Neuronal stem cell (in vitro differentiated cells): Measurements from ENCODE around the gene FZD1. TPM values are rescaled to one million over a fixed set of nuclear protein-coding genes. Genes with fewer than 3 reads are reported as not detected.

Source experiments
- DNase-seq: peaks from one replicate; pipeline ENCODE4 v3.0.0-alpha.2; 2013; ENCODE audit warnings: low spot score
- H2AFZ ChIP-seq: one replicate; pipeline ENCODE4 v1.6.1; 2013; ENCODE audit warnings: mild to moderate bottlenecking, low read length, inconsistent platforms
- H2AK5ac ChIP-seq: 2 replicates; pipeline ENCODE4 v1.6.1; 2013; ENCODE audit warnings: low read depth, mild to moderate bottlenecking, inconsistent platforms, low read length, moderate library complexity, mixed read lengths
- H2BK120ac ChIP-seq: 2 replicates; pipeline ENCODE4 v1.6.1; 2013; ENCODE audit warnings: low read depth, mild to moderate bottlenecking, inconsistent platforms, low read length, moderate library complexity, mixed read lengths
- H2BK12ac ChIP-seq: one replicate; pipeline ENCODE4 v1.6.1; 2013; ENCODE audit warnings: low read length, inconsistent platforms
- H2BK15ac ChIP-seq: 2 replicates; pipeline ENCODE4 v1.6.1; 2013; ENCODE audit warnings: mild to moderate bottlenecking, low read length, inconsistent platforms, mixed read lengths
- H2BK5ac ChIP-seq: one replicate; pipeline ENCODE4 v1.6.1; 2013; ENCODE audit warnings: inconsistent platforms, mild to moderate bottlenecking, low read length, moderate library complexity
- H3K14ac ChIP-seq: one replicate; pipeline ENCODE4 v1.6.1; 2013; ENCODE audit warnings: low read length, inconsistent platforms
- H3K18ac ChIP-seq: 2 replicates; pipeline ENCODE4 v1.6.1; 2013; ENCODE audit warnings: low read length, inconsistent platforms
- H3K23ac ChIP-seq: 2 replicates; pipeline ENCODE4 v1.6.1; 2013; ENCODE audit warnings: low read depth, mild to moderate bottlenecking, mixed read lengths, low read length, inconsistent platforms; ENCODE audit not compliant: poor library complexity
- H3K27ac ChIP-seq: replicated peaks from 3 replicates; pipeline ENCODE4 v1.5.1; 2013; ENCODE audit warnings: low read length, inconsistent platforms
- H3K27me3 ChIP-seq, 3 experiments: 2 replicates each; pipeline ENCODE4 v1.6.1; 2013; ENCODE audit warnings: low read length in 3 of 3, mild to moderate bottlenecking in 2 of 3, inconsistent platforms in 1 of 3, low read depth in 1 of 3, mixed read lengths in 1 of 3, moderate library complexity in 1 of 3; ENCODE audit not compliant: control insufficient read depth in 3 of 3, insufficient read depth in 3 of 3
- H3K36me3 ChIP-seq, 2 donors: replicated peaks in 1 of 2; 2 replicates each; pipeline ENCODE4 v1.6.1; 2013; ENCODE audit warnings: low read length in 2 of 2; ENCODE audit not compliant: control insufficient read depth in 2 of 2, insufficient read depth in 2 of 2
- H3K4ac ChIP-seq: 2 replicates; pipeline ENCODE4 v1.6.1; 2013; ENCODE audit warnings: inconsistent platforms, mild to moderate bottlenecking, low read length, moderate library complexity
- H3K4me1 ChIP-seq, 2 donors: 1 replicate in 1 of 2; 2 replicates in 1 of 2; pipeline ENCODE4 v1.6.1; 2013; ENCODE audit warnings: low read length in 2 of 2, low read depth in 1 of 2; ENCODE audit not compliant: control insufficient read depth in 2 of 2, insufficient read depth in 1 of 2
- H3K4me2 ChIP-seq: one replicate; pipeline ENCODE4 v1.6.1; 2013; ENCODE audit warnings: mild to moderate bottlenecking, low read length, inconsistent platforms; ENCODE audit not compliant: insufficient read depth, poor library complexity, severe bottlenecking
- H3K4me3 ChIP-seq, 2 donors: 2 replicates each; pipeline ENCODE4 v1.5.1; 2013; ENCODE audit warnings: low read length in 2 of 2, mild to moderate bottlenecking in 2 of 2, inconsistent platforms in 1 of 2, moderate library complexity in 1 of 2
- H3K79me1 ChIP-seq: one replicate; pipeline ENCODE4 v1.6.1; 2013; ENCODE audit warnings: low read depth, mild to moderate bottlenecking, inconsistent platforms, low read length, moderate library complexity
- H3K9ac ChIP-seq: one replicate; pipeline ENCODE4 v1.6.1; 2013; ENCODE audit warnings: mild to moderate bottlenecking, low read depth, low read length, inconsistent platforms; ENCODE audit not compliant: poor library complexity
- H3K9me3 ChIP-seq, 2 donors: replicated peaks in 1 of 2; 2 replicates each; pipeline versions ENCODE3 to v1.6.1; 2013; ENCODE audit warnings: low read length in 2 of 2, mild to moderate bottlenecking in 2 of 2, inconsistent platforms in 1 of 2, low read depth in 1 of 2, mixed read lengths in 1 of 2, moderate library complexity in 1 of 2; ENCODE audit not compliant: control insufficient read depth in 2 of 2, insufficient read depth in 1 of 2
- H4K8ac ChIP-seq: one replicate; pipeline ENCODE4 v1.6.1; 2013; ENCODE audit warnings: low read depth, mild to moderate bottlenecking, inconsistent platforms, low read length, moderate library complexity
- H4K91ac ChIP-seq: one replicate; pipeline ENCODE4 v1.6.1; 2013; ENCODE audit warnings: low read length, low read depth, mild to moderate bottlenecking, inconsistent platforms; ENCODE audit not compliant: poor library complexity
- WGBS, 2 donors: extraction: QIAGEN DNeasy Blood & Tissue Kit; methylation state at CpG; one replicate each; pipeline ENCODE4 v1.1.7; 2013; ENCODE audit warnings: missing lambda C conversion rate in 2 of 2, mixed read lengths in 1 of 2; ENCODE audit not compliant: insufficient read length in 2 of 2, insufficient replicate concordance in 1 of 2; ENCODE audit errors: extremely low coverage in 2 of 2; 5-methylcytosine and 5-hydroxymethylcytosine counted together
- polyA plus RNA-seq, 2 experiments: library from polyadenylated mRNA; stranded (reverse); fragments of 200-250 nt; gene quantifications; one replicate each; pipeline ENCODE4 v1.2.3, GENCODE V29; 2013

FZD1 gene
- 14.2 TPM for polyA plus RNA-seq (2013, experiment 1 of 2)
- polyA plus RNA-seq (2013, experiment 2 of 2): 14.1 TPM

DNA sequence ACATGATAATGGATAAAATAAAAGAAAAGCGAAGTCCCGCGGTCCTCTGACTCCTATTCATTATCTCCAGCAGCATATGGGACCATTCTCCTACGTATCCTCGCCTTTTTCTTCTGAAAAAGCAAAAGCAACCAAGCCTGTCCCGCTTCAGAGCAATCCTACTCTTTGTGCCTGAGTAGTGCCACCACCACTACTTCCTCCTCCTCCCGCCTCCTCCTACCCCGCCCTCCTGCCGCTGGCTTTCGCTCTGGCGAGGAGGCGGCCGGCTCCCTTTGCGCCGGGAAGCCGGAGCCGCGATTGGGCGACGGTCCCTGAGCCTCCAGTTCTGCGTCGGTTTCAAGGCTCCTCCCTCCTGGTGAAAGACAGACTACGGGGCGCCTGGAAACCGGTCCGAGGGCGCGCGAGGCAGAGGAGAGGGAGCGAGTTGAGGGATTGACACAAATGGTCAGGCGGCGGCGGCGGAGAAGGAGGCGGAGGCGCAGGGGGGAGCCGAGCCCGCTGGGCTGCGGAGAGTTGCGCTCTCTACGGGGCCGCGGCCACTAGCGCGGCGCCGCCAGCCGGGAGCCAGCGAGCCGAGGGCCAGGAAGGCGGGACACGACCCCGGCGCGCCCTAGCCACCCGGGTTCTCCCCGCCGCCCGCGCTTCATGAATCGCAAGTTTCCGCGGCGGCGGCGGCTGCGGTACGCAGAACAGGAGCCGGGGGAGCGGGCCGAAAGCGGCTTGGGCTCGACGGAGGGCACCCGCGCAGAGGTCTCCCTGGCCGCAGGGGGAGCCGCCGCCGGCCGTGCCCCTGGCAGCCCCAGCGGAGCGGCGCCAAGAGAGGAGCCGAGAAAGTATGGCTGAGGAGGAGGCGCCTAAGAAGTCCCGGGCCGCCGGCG is at the start of gene FZD1:
TSS of gene FZD1 (plus strand) at position 388 of the 878 bp plus-strand sequence. CDS start at position 836, 448 bp downstream.
- no CpG with 5 or more reads among the region's 90 CpGs for WGBS, 2 donors

DNA sequence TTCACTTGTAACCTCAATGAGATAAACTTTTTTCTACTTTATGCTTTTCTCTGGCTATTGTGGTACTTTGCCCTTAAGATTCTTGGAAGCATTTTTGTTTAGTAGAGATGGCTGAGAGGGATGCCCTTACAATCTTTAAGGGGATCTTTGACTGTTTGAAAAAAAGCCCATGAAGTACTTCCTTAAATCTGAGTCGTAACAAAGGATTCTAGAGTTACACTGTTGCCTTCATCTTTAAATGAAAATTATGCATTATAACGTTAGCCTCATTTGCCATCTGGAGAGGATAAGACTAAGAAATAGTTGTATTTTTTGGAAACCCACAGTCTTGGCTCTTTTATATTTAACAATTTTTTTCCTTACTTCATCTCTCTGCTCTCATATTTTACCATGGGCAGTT is 37.8 kb upstream of the FZD1 start:
- Histone ChIP-seq H3K4me2 (no peak overlapping the region), H3K4ac (no peak overlapping the region), H3K4me3 (no peak overlapping the region), H2BK120ac (no peak overlapping the region), H3K14ac (no peak overlapping the region), H3K18ac (no peak overlapping the region), H4K91ac (no peak overlapping the region), H2BK12ac (no peak overlapping the region), H4K8ac (no peak overlapping the region), H3K27me3 (no peaks in the 10 kb centered on the region), H2AK5ac (no peak overlapping the region), H3K36me3 (no peaks in the 10 kb centered on the region), H3K9me3 (peaks cover 0 to 3% of the 10 kb centered on the region in 2 donors), H3K23ac (no peak overlapping the region), H3K27ac (no peak overlapping the region), H3K4me1 (peaks cover 0 to 11% of the 10 kb centered on the region in 2 donors), H2AFZ (no peak overlapping the region), H3K79me1 (no peaks in the 10 kb centered on the region), H2BK5ac (no peak overlapping the region), H3K9ac (no peak overlapping the region), H2BK15ac (no peak overlapping the region)
- no peak for DNase-seq
- no CpG with 5 or more reads among the region's 2 CpGs for WGBS, 2 donors

More for the DNA sequence above, at the start of gene FZD1:
- peak; percentile 98 for DNase-seq
- no peak within 1 kb of the TSS for H4K8ac ChIP-seq
- peak within 1 kb of the TSS; percentile 2 for H2BK120ac ChIP-seq
- peak within 1 kb of the TSS; percentile 87 for H3K9ac ChIP-seq
- H3K27ac ChIP-seq: peak within 1 kb of the TSS; percentile 85
- H3K4me1 ChIP-seq: peaks cover 12 to 17% of the 10 kb centered on the region in 2 donors
- H4K91ac ChIP-seq: no peak within 1 kb of the TSS
- H3K4ac ChIP-seq: no peak within 1 kb of the TSS
- peak within 1 kb of the TSS; percentile 92 for H3K4me2 ChIP-seq
- H3K79me1 ChIP-seq: peaks cover 11% of the 10 kb centered on the region
- H3K18ac ChIP-seq: peak within 1 kb of the TSS; percentile 71
- H3K4me3 ChIP-seq: peak within 1 kb of the TSS; percentile 77 to 93
- H3K14ac ChIP-seq: peak within 1 kb of the TSS; percentile 42
- H3K23ac ChIP-seq: peak within 1 kb of the TSS; percentile 75
- peak within 1 kb of the TSS; percentile 91 for H2BK15ac ChIP-seq
- peaks cover 0 to 38% of the 10 kb centered on the region in 2 donors for H3K36me3 ChIP-seq
- peaks cover 0 to 35% (median 0%) of the 10 kb centered on the region in 3 experiments for H3K27me3 ChIP-seq
- peak within 1 kb of the TSS; percentile 5 for H2BK12ac ChIP-seq
- peak within 1 kb of the TSS; percentile 88 for H2BK5ac ChIP-seq
- H3K9me3 ChIP-seq: peaks cover 0 to 31% of the 10 kb centered on the region in 2 donors
- H2AFZ ChIP-seq: peak within 1 kb of the TSS; percentile 78
- no peak within 1 kb of the TSS for H2AK5ac ChIP-seq

DNA sequence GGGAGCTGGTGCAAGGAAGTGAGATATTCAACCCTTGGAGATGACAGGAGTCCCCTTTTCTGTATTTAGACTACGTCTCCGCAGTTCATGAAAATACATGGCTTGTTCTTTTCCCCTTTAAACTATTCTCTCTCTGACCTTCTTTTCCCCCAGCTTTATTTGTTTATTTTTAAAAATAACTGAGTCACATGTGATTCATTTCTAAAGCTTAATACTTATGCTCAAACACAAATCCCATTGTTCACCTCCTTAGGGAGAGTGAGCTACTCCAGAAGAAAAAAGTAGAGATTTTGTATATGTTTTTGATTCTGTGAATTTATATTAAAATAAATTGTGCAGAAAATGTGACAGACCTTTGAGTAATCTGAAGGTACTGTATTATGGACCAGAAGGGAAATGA is 35.9 kb upstream of the FZD1 start:
- no peak for DNase-seq
- H3K4me2 ChIP-seq: no peak overlapping the region
- H3K4me3 ChIP-seq: no peak overlapping the region
- no peak overlapping the region for H2AK5ac ChIP-seq
- H3K4me1 ChIP-seq: peaks cover 8 to 11% of the 10 kb centered on the region in 2 donors
- H3K27me3 ChIP-seq: no peaks in the 10 kb centered on the region
- H3K79me1 ChIP-seq: no peaks in the 10 kb centered on the region
- no peak overlapping the region for H3K27ac ChIP-seq
- no peak overlapping the region for H2BK5ac ChIP-seq
- no peak overlapping the region for H3K4ac ChIP-seq
- peaks cover 0 to 3% of the 10 kb centered on the region in 2 donors for H3K9me3 ChIP-seq
- no peak overlapping the region for H4K91ac ChIP-seq
- no peak overlapping the region for H2BK120ac ChIP-seq
- no peak overlapping the region for H3K18ac ChIP-seq
- no peak overlapping the region for H2BK12ac ChIP-seq
- no peak overlapping the region for H3K23ac ChIP-seq
- H2BK15ac ChIP-seq: no peak overlapping the region
- WGBS, 2 donors: no CpG with 5 or more reads among the region's 2 CpGs
- H3K14ac ChIP-seq: no peak overlapping the region
- H3K36me3 ChIP-seq: no peaks in the 10 kb centered on the region
- no peak overlapping the region for H2AFZ ChIP-seq
- H3K9ac ChIP-seq: no peak overlapping the region
- H4K8ac ChIP-seq: no peak overlapping the region

DNA sequence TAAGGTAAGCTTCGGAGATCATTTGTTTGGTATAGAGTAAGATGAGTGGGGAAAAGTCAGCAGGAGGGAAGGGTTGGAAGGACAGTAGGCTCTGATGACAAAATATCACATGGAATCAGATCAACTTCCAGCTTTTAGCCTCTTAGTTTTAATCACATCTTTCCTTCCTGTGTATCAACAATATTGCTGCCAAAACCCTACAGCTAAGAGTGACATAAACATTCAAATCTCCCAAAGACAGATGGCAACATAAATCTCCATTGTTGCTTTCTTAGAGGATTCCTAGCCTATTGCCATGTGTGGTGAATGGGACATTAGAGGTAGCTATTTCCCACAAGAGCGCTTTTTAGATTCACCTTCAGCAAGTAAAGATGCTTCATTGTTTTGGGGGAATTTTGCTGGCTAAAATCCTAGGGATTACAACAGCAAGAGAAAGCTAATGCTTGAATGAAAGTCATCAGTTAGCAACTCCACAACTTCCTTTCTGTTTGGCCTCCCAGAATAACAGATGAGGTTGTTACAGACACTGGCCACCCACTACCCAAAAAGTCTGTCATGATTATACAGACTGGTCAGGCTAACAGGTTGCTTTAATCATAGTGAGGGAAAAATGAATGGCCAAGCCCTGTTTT is 35.2 kb upstream of the FZD1 start:
- no peak overlapping the region for H3K27ac ChIP-seq
- no peak for DNase-seq

More for the DNA sequence above, 35.2 kb upstream of the FZD1 start:
- Histone ChIP-seq H4K8ac (no peak overlapping the region), H2BK120ac (no peak overlapping the region), H3K9me3 (peaks cover 0 to under 1% of the 10 kb centered on the region in 2 donors), H3K18ac (no peak overlapping the region), H3K14ac (no peak overlapping the region), H2BK5ac (no peak overlapping the region), H3K79me1 (no peaks in the 10 kb centered on the region), H3K27me3 (no peaks in the 10 kb centered on the region), H3K4me2 (no peak overlapping the region), H4K91ac (no peak overlapping the region), H2BK15ac (no peak overlapping the region), H2BK12ac (no peak overlapping the region), H3K4ac (no peak overlapping the region), H3K9ac (no peak overlapping the region), H3K4me1 (peaks cover 13 to 15% of the 10 kb centered on the region in 2 donors), H3K23ac (no peak overlapping the region), H3K4me3 (no peak overlapping the region), H2AK5ac (no peak overlapping the region), H2AFZ (no peak overlapping the region), H3K36me3 (no peaks in the 10 kb centered on the region)
- WGBS, 2 donors: no CpG with 5 or more reads among the region's 2 CpGs
